22Rv1 (cell line): ENCODE results near the gene TNRC6C.

ENCODE experiments used
- CTCF ChIP-seq: fragments of 450-650 bp; IDR thresholded peaks from 2 replicates; pipeline ENCODE4 v1.5.1; 2017; ENCODE audit warnings: mild to moderate bottlenecking
- ZFX ChIP-seq: fragments of 450-650 bp; IDR thresholded peaks from 2 replicates; pipeline ENCODE4 v1.6.1; 2017; ENCODE audit warnings: antibody characterized with exemption, borderline replicate concordance

GRCh38 chr17:77944390-77945222 lies 13.9 kb upstream of the TNRC6C start:
- TF ChIP-seq CTCF = no peak
- no peak for TF ChIP-seq ZFX
